ENCODE measurements around the gene PROSER3.

Gene PROSER3

GRCh38 chr19:35724560-35724959 is 33.4 kb upstream of the PROSER3 start:
- no peak overlapping the region for H3K4me3 ChIP-seq (ENCODE audit: low read length)
- TF ChIP-seq CTCF (conservative IDR thresholded peaks at IDR 0.05; ENCODE audit: low read depth, low read length) = no peak
- no peak for DNase-seq (ENCODE audit: low read depth)

- H3K4me3 ChIP-seq (ENCODE audit: low read length) = no peak overlapping the region
- DNase-seq (ENCODE audit: low read depth) = no peak
- TF ChIP-seq CTCF (conservative IDR thresholded peaks at IDR 0.05; ENCODE audit: low read depth, low read length) = no peak
These were observed 32.6 kb upstream of the PROSER3 start for GRCh38 chr19:35725216-35725861.

- no peak overlapping the region for H3K4me3 ChIP-seq (ENCODE audit: low read length)
- TF ChIP-seq CTCF (conservative IDR thresholded peaks at IDR 0.05; ENCODE audit: low read depth, low read length) = no peak
- DNase-seq (ENCODE audit: low read depth) = no peak
These were observed 30.7 kb upstream of the PROSER3 start for GRCh38 chr19:35727053-35727955.

- no peak for DNase-seq (ENCODE audit: low read depth)
- no peak overlapping the region for H3K4me3 ChIP-seq (ENCODE audit: low read length)
- TF ChIP-seq CTCF (conservative IDR thresholded peaks at IDR 0.05; ENCODE audit: low read depth, low read length) = no peak
These were observed 29.8 kb upstream of the PROSER3 start for GRCh38 chr19:35727956-35728706.

- no peak overlapping the region for H3K4me3 ChIP-seq (ENCODE audit: low read length)
- DNase-seq (ENCODE audit: low read depth) = no peak
- no peak for TF ChIP-seq CTCF (conservative IDR thresholded peaks at IDR 0.05; ENCODE audit: low read depth, low read length)
These were observed 29.0 kb upstream of the PROSER3 start for GRCh38 chr19:35729021-35729420.

- TF ChIP-seq CTCF (conservative IDR thresholded peaks at IDR 0.05; ENCODE audit: low read depth, low read length) = no peak
- no peak for DNase-seq (ENCODE audit: low read depth)
- H3K4me3 ChIP-seq (ENCODE audit: low read length) = no peak overlapping the region
These were observed 28.2 kb upstream of the PROSER3 start for GRCh38 chr19:35729763-35730162.
